ENCODE measurements around the gene TRIM4. TPM values are rescaled to one million over a fixed set of nuclear protein-coding genes. Genes with fewer than 3 reads are reported as not detected.
"Not testable (repeated sequence)": the region's sequence is repeated elsewhere in the genome, so short reads cannot be mapped to it uniquely, and the experiment has no call there.

The TRIM4 gene
- total and polyA plus RNA-seq, 2 experiments from 2014 or later: 20.2 to 27.2 TPM

DNA sequence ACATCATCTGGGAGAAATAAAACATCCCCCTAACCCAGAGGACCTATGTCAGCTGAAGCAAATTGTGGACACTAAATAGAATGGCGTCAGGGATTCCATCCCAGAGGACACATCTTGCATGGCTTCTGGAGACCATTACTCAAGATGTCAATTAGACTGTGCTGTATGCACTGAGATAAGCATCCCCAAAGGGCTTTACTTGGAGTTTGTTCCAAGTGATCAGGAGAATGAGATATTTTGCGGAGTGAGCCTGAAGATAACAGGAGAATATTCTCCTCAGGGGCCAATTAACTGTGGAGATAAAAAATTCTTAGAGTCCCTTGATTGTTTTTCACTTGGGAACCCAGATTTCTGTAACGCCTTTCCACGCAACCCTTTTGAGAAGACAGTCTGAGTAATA is 38.0 kb downstream of the TRIM4 start:
- WGBS, 2 experiments (ENCODE audit: low coverage in 1 of 2, low lambda C conversion rate in 2 of 2, missing lambda C conversion rate in 2 of 2): 92 to 97% methylated on average over 4 of the region's 4 CpGs
- in situ Hi-C loops (cut with MboI): no loop called here

DNA sequence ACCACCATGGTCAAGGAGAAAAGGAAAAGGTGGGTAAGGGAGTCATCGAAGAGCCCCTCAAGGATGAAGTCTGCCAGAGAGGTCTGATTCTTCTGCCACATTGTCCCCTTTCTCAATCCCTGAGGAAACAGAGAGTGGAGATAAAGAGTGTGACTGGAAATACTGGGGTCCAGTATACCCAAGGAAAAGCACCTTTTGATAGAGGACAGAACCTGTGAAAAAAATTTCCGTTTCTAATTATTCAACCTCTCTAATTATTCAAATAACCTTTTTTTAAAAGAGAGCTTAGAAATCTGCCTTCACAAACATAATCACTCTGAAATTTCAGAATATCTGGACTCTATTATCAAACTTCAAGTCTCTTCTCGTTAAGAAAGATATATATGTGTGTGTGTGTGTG is 42.4 kb downstream of the TRIM4 start, which contains the start of gene OR2AE1:
Gene OR2AE1, minus strand, starts transcription at position 101 of the 400 bp plus-strand sequence. Its CDS starts 0 bp downstream, at position 101.
- no peak for TF ChIP-seq EZH2phosphoT487 (IDR thresholded peaks at IDR 0.05; ENCODE audit: insufficient read depth, low read depth)
- no peak for TF ChIP-seq EZH2 (IDR thresholded peaks at IDR 0.05; ENCODE audit: insufficient read depth, poor library complexity, severe bottlenecking)
- Histone ChIP-seq H3K9ac (no peak within 1 kb of the TSS), H3K4me3 (no peak within 1 kb of the TSS), H3F3A (ENCODE audit: insufficient read depth) (no peaks in the 10 kb centered on the region), H3K27ac (no peak within 1 kb of the TSS), H3K9me2 (ENCODE audit: insufficient read depth) (no peaks in the 10 kb centered on the region), H3K9me3 (ENCODE audit: low read depth) (no peaks in the 10 kb centered on the region), H4K20me1 (ENCODE audit: insufficient read depth) (no peaks in the 10 kb centered on the region), H3K4me1 (ENCODE audit: insufficient read depth) (no peaks in the 10 kb centered on the region), H3K27me3 (replicated peaks; ENCODE audit: insufficient read depth) (no peaks in the 10 kb centered on the region), H3K4me2 (ENCODE audit: unreplicated experiment) (no peak within 1 kb of the TSS), H3K36me3 (ENCODE audit: low read depth) (no peaks in the 10 kb centered on the region), H2AFZ (no peak within 1 kb of the TSS), H3K79me2 (ENCODE audit: insufficient read depth) (no peaks in the 10 kb centered on the region)
- in situ Hi-C loops (cut with MboI): no loop called here
- WGBS, 2 experiments (ENCODE audit: low coverage in 1 of 2, low lambda C conversion rate in 2 of 2, missing lambda C conversion rate in 2 of 2): 43 to 63% methylated on average over 3 of the region's 3 CpGs
- no peak for DNase-seq

More for the DNA sequence above, 38.0 kb downstream of the TRIM4 start:
- no peak overlapping the region for H3K27ac ChIP-seq
- no peaks in the 10 kb centered on the region for H3K36me3 ChIP-seq (ENCODE audit: low read depth)
- H3K4me3 ChIP-seq: no peak overlapping the region
- H3K9me2 ChIP-seq (ENCODE audit: insufficient read depth): no peaks in the 10 kb centered on the region
- no peak for DNase-seq
- no peaks in the 10 kb centered on the region for H3K4me1 ChIP-seq (ENCODE audit: insufficient read depth)
- H2AFZ ChIP-seq: no peak overlapping the region
- H3F3A ChIP-seq (ENCODE audit: insufficient read depth): no peaks in the 10 kb centered on the region
- no peak overlapping the region for H3K4me2 ChIP-seq (ENCODE audit: unreplicated experiment)
- H3K9ac ChIP-seq: no peak overlapping the region
- H3K9me3 ChIP-seq (ENCODE audit: low read depth): no peaks in the 10 kb centered on the region
- no peaks in the 10 kb centered on the region for H4K20me1 ChIP-seq (ENCODE audit: insufficient read depth)
- no peaks in the 10 kb centered on the region for H3K27me3 ChIP-seq (replicated peaks; ENCODE audit: insufficient read depth)
- H3K79me2 ChIP-seq (ENCODE audit: insufficient read depth): no peaks in the 10 kb centered on the region
- TF ChIP-seq EZH2phosphoT487 (IDR thresholded peaks at IDR 0.05; ENCODE audit: insufficient read depth, low read depth): no peak
- no peak for TF ChIP-seq EZH2 (IDR thresholded peaks at IDR 0.05; ENCODE audit: insufficient read depth, poor library complexity, severe bottlenecking)

DNA sequence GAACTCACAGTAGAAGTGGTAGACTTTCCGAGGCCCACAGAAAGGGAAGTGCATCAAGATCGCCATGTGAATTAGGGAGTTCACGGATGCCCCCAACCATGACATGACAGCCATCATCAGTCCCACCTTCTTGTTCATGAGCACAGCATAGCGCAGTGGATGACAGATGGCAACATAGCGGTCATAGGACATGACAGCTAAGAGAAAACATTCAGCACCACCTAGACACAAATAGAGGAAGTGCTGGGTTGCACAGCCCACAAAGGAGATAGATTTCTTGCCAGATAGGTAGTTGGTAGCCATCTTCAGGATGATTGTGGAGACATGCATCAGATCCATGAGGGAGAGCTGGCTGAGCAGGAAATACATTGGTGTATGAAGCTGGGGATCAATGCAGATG is 42.8 kb downstream of the TRIM4 start:
- WGBS, 2 experiments (ENCODE audit: low coverage in 1 of 2, low lambda C conversion rate in 2 of 2, missing lambda C conversion rate in 2 of 2): 85 to 86% methylated on average over 5 of the region's 5 CpGs
- Histone ChIP-seq H2AFZ (no peak overlapping the region), H3K9ac (no peak overlapping the region), H3K27me3 (replicated peaks; ENCODE audit: insufficient read depth) (no peaks in the 10 kb centered on the region), H3F3A (ENCODE audit: insufficient read depth) (no peaks in the 10 kb centered on the region), H3K9me3 (ENCODE audit: low read depth) (no peaks in the 10 kb centered on the region), H4K20me1 (ENCODE audit: insufficient read depth) (no peaks in the 10 kb centered on the region), H3K4me3 (no peak overlapping the region), H3K27ac (no peak overlapping the region), H3K4me1 (ENCODE audit: insufficient read depth) (no peaks in the 10 kb centered on the region), H3K79me2 (ENCODE audit: insufficient read depth) (no peaks in the 10 kb centered on the region), H3K4me2 (ENCODE audit: unreplicated experiment) (no peak overlapping the region), H3K36me3 (ENCODE audit: low read depth) (no peaks in the 10 kb centered on the region), H3K9me2 (ENCODE audit: insufficient read depth) (no peaks in the 10 kb centered on the region)
- no peak for TF ChIP-seq EZH2 (IDR thresholded peaks at IDR 0.05; ENCODE audit: insufficient read depth, poor library complexity, severe bottlenecking)
- no peak for TF ChIP-seq EZH2phosphoT487 (IDR thresholded peaks at IDR 0.05; ENCODE audit: insufficient read depth, low read depth)
- in situ Hi-C loops (cut with MboI): no loop called here
- DNase-seq: no peak

DNA sequence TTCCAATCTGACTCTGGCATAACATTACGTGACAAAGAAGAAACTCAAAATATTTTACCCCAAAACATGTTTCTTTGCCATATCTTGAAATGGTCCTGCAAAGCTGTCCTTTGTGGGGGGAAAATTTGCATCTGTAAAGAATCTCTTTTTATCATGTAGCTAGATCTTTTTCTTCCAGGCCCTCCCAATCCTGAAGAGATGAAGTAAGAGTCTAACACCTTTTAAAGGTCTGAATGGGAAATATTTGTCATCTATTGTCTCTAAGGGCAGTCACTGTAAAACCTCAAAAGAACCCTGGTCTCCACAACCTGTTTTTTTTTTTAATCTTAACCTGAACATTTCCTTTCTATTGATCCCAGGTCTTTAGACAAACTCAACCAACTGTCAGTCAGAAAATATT is 51.1 kb downstream of the TRIM4 start:
- Histone ChIP-seq H3K4me2 (ENCODE audit: unreplicated experiment) (no peak overlapping the region), H3K27ac (no peak overlapping the region), H3K79me2 (ENCODE audit: insufficient read depth) (no peaks in the 10 kb centered on the region), H3K9me2 (ENCODE audit: insufficient read depth) (no peaks in the 10 kb centered on the region), H3K4me3 (no peak overlapping the region), H3K9ac (no peak overlapping the region), H3K27me3 (replicated peaks; ENCODE audit: insufficient read depth) (no peaks in the 10 kb centered on the region), H3K36me3 (ENCODE audit: low read depth) (no peaks in the 10 kb centered on the region), H3F3A (ENCODE audit: insufficient read depth) (no peaks in the 10 kb centered on the region), H3K9me3 (ENCODE audit: low read depth) (no peaks in the 10 kb centered on the region), H2AFZ (no peak overlapping the region), H3K4me1 (ENCODE audit: insufficient read depth) (no peaks in the 10 kb centered on the region), H4K20me1 (ENCODE audit: insufficient read depth) (no peaks in the 10 kb centered on the region)
- no peak for TF ChIP-seq EZH2 (IDR thresholded peaks at IDR 0.05; ENCODE audit: insufficient read depth, poor library complexity, severe bottlenecking)
- no peak for TF ChIP-seq EZH2phosphoT487 (IDR thresholded peaks at IDR 0.05; ENCODE audit: insufficient read depth, low read depth)
- 19 to 20% methylated on average over 1 of the region's 1 CpG for WGBS, 2 experiments (ENCODE audit: low coverage in 1 of 2, low lambda C conversion rate in 2 of 2, missing lambda C conversion rate in 2 of 2)
- in situ Hi-C loops (cut with MboI): loop anchor here (10.0 kb wide), 1 partner anchor 63 kb away; no protein-coding TSS in a partner anchor
- no peak for DNase-seq

DNA sequence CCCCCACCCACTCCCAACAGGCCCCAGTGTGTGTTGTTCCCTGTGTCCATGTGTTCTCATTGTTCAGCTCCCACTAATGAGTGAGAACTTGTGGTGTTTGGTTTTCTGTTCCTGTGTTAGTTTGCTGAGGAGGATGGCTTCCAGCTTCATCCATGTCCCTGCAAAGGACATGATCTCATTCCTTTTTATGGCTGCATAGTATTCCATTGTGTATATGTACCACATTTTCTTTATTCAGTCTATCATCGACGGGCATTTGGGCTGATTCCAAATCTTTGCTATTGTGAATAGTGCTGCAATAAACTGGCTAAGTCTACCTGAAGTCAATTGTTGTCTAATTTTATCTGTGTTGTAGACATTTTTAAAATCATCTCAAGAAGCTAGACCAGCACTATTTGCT is 51.9 kb downstream of the TRIM4 start:
- not testable (repeated sequence) for H3K4me1 ChIP-seq (ENCODE audit: insufficient read depth); H3K36me3 ChIP-seq (ENCODE audit: low read depth); H2AFZ ChIP-seq; H3F3A ChIP-seq (ENCODE audit: insufficient read depth); H3K4me3 ChIP-seq; H3K27ac ChIP-seq; H3K9me3 ChIP-seq (ENCODE audit: low read depth); H4K20me1 ChIP-seq (ENCODE audit: insufficient read depth); H3K4me2 ChIP-seq (ENCODE audit: unreplicated experiment); H3K9ac ChIP-seq; DNase-seq; H3K79me2 ChIP-seq (ENCODE audit: insufficient read depth); H3K27me3 ChIP-seq (replicated peaks; ENCODE audit: insufficient read depth); H3K9me2 ChIP-seq (ENCODE audit: insufficient read depth)
- 72 to 78% methylated on average over 2 of the region's 2 CpGs for WGBS, 2 experiments (ENCODE audit: low coverage in 1 of 2, low lambda C conversion rate in 2 of 2, missing lambda C conversion rate in 2 of 2)
- in situ Hi-C loops (cut with MboI): loop anchor here (10.0 kb wide), 1 partner anchor 63 kb away; no protein-coding TSS in a partner anchor
